Measurements from ENCODE around the gene PFN3. TPM values are rescaled to one million over a fixed set of nuclear protein-coding genes. Genes with fewer than 3 reads are reported as not detected.

The PFN3 gene, protein sequence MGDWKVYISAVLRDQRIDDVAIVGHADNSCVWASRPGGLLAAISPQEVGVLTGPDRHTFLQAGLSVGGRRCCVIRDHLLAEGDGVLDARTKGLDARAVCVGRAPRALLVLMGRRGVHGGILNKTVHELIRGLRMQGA
- total RNA-seq, result not detected

DNA sequence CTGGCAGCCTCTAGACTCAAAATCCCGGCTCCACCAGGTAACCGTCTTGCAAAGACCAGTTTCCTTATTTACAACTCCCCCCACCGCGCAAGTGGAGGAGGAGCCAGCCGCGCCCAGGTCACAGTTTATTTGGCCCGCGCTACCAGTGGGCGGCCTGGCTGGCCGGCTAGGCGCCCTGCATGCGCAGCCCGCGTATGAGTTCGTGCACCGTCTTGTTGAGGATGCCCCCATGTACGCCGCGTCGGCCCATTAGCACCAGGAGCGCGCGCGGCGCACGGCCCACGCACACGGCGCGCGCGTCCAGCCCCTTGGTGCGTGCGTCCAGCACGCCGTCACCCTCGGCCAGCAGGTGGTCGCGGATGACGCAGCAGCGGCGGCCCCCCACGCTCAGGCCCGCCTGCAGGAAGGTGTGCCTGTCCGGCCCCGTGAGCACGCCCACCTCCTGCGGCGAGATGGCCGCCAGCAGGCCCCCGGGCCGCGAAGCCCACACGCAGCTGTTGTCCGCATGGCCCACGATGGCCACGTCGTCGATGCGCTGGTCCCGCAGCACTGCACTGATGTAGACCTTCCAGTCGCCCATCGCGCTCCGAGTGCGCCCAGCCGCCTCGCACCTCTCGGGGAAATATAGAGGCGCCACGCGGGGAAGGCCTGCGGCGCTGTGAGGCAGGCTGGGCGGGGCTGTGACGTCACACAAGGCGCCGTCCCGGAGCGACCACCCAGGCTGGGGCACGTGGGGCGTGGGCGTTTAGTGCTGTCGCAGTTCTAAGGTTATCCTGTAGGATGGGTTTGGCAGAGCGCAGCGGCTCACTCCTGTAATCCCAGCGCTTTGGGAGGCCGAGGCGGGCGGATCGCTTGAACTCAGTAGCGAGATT is at the start of gene PFN3:
Gene PFN3 (minus strand): TSS at position 665 of the 872 bp plus-strand sequence. CDS start 85 bp downstream, at position 580.
- Mint-ChIP-seq H3K27me3 (peaks cover 23% of the 10 kb centered on the region), H3K4me1 (peaks cover 18% of the 10 kb centered on the region), H3K4me3 (no peak within 1 kb of the TSS), H3K9me3 (no peaks in the 10 kb centered on the region), H3K36me3 (no peaks in the 10 kb centered on the region), H3K27ac (no peak within 1 kb of the TSS)
- peak; percentile 24 for DNase-seq

DNA sequence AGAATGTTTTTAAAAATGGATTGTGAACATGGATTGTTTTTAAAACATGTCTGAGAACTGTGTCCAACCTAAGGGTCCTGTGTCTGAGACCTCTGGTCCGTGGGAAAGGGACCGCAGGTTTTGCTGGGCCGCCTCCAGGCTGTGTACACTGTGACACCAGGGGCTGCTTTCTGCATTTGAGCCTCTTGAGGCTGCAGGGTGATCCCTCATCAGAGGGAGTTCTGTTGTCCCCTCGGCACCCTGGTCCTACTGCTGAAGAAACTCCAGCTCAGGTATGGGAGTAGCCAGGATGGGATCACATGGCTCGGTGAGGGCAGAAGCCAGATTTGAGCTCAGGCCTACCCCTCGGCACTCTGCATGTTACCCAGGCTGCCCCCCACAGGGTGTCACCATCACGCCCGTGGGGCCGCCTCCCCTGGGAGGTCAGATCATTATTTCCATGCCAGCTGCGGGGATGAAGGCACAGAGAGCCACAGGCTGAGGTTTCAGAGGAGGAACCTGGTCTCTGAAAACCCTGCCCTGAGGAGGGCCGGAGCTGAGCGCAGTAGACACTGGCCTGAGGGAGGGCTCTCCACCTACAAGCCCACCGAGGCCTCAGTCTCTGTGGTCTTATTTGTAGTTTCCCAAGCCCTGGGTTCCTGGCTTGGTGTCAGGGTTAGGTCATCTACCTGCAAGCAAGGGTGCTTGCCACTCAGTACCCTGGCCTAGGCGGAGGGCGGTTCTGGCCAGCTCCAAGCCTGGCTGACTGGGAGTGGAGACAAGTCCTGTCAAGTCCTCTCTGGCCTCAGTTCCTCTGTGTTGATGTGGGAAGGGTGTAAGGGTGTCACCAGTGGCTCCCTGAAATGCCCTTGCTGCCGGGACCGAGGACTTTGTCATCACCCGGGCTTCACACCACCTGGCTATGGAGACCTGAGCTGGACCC is 48.9 kb upstream of the PFN3 start:
- no peak overlapping the region for H3K4me3 Mint-ChIP-seq
- DNase-seq, result no peak
- no peaks in the 10 kb centered on the region for H3K9me3 Mint-ChIP-seq
- H3K27me3 Mint-ChIP-seq, result peaks cover 4% of the 10 kb centered on the region
- H3K36me3 Mint-ChIP-seq, result peaks cover 13% of the 10 kb centered on the region
- no peak overlapping the region for H3K27ac Mint-ChIP-seq
- peaks cover 43% of the 10 kb centered on the region for H3K4me1 Mint-ChIP-seq

DNA sequence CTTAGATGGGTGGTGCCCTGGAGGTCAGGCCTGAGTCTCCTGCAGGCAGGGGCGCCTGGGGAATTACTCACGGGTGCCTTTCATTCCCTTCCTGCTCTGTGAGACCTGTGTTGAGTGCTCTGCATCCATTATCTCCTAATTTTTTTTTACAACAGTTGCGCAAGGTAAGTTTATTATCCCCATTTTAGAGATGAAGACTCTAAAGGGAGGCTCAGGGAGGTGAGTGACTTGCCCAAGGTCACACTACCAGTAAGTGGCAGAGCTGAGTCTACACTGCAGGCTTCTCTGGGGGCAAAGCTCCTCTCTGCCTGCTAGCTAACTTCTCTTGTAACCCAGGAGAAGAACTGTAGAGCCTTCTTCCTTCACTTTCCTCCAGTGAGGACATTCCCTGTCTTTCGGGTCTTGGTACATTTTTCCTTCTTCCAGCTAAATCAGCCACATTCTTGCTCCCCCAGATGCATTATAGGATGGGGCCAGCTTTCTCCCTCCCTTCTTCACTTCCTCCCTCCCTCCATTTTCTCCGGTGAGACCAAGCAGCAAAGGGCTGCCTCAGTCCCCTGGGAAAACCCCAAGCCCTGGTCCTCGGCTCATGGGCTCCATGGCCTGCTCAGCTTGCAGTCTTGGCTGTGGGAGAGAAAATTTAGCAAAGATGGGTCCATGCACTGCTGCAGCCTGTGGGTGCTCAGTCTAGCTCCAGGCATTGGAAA is 47.9 kb upstream of the PFN3 start:
- H3K36me3 Mint-ChIP-seq, result peaks cover 15% of the 10 kb centered on the region
- H3K4me1 Mint-ChIP-seq, result peaks cover 44% of the 10 kb centered on the region
- H3K27ac Mint-ChIP-seq, result peak overlapping the region; percentile 7
- no peaks in the 10 kb centered on the region for H3K9me3 Mint-ChIP-seq
- no peak for DNase-seq
- H3K4me3 Mint-ChIP-seq, result peak overlapping the region; percentile 76
- peaks cover 4% of the 10 kb centered on the region for H3K27me3 Mint-ChIP-seq

DNA sequence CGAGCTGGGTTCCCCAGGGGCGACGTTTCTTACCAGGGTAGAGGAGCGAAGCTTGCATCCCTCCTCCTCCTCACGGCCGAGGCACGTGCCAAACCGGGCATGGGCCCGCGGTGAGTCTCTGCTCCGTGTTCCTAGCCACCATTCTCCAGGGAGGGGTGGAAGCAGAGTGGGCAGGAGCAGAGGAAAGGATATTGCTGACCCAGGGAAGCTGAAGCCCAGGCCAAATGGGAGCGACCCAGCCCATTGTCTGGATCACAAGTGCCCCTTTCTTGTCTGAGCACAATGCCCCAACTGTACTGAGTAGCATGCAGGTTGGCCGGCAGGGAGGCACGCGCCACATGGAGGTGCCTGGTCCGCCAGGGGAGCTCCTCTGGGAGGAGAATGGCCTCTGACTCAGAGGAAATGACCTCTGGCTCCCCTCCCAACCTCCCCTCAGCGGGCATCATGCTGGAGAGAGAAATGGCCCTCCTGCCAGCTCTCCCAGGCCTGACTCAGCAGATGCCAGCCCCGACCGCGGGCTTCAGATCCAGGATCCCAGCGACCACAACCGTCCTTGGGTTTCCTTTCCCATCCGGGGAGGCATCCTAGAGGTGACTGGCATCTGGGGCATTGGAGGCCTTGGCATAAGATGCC is 47.3 kb upstream of the PFN3 start:
- Mint-ChIP-seq H3K27me3 (peaks cover 4% of the 10 kb centered on the region), H3K4me1 (peaks cover 43% of the 10 kb centered on the region), H3K9me3 (no peaks in the 10 kb centered on the region), H3K36me3 (peaks cover 15% of the 10 kb centered on the region), H3K27ac (peak overlapping the region; percentile 63), H3K4me3 (peak overlapping the region; percentile 76)
- no peak for DNase-seq

DNA sequence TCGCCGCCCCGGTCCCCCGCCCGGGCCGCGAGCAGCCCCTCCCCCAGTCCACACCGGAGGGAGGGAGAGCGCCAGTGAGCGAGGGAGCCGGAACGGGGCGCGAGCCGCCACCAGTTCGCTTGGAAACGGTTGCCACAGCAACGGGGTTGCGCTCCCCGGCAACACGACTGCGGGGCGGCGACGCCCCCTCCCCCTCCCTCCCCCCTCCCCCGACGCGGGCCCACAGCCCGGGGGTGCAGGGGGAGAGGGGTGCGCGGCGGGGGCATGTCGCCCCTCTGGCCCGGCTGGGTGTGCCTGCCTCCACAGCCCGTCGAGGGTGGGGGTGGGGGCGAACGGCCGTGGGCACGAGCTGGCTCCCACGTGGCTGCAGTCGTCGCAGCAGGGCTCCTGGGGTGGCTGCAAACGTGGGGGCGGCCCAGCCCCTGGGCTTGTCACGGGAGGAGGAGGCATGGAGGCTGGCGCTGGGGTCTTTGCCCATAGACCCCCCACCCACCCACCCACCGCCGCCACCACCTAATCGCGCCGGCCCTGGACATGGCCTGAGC is 46.7 kb upstream of the PFN3 start:
- Mint-ChIP-seq H3K4me1 (peaks cover 42% of the 10 kb centered on the region), H3K27me3 (peaks cover 4% of the 10 kb centered on the region), H3K9me3 (no peaks in the 10 kb centered on the region), H3K4me3 (peak overlapping the region; percentile 48), H3K27ac (no peak overlapping the region), H3K36me3 (peaks cover 15% of the 10 kb centered on the region)
- peak; percentile 77 for DNase-seq

DNA sequence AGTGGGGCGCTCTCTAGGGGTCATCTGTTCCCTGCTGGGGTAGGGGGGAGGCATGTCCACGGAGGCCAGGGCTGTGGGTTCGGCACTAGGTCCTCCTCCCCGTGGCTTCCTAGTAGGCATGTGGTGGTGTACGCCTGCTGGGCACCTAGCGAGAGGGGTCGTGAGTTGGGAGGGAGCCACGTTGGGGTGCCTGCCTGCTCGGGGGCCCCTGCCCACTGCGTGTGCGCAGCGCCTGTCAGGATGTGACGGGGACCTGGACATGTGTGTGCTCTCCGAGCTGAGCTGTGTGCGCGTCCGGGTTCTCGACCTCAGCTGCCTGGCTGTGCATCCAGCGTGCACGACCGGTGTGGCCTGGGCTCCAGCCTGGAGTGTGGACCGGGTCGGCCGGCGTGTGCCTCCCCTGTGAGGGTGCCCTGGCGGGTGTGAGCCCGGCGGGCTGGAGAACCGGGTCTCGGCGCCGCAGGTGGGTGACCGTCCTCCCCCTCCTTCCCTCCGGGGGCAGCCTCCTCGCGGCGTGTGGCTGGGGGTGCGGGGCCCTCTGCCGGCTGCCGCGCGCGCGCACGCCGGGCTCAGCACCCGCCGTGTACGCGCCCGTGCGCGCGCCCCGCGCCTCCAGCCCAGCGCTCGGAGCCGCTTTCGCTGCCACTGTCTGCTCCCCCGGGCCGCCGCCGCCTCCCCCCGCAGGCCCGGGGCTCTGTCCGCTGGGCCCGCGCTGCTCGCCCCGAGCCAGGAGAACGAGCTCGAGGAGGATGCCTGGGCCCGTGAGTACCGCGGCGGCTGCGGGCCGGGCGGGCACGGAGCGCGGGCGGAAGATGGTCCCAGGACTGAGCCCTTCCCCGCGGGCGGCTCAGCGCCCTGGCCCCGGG is 46.0 kb upstream of the PFN3 start, which contains the start of gene PRR7:
Gene PRR7 (plus strand): TSS at position 615 of the 866 bp plus-strand sequence. CDS start 8,254 bp downstream, outside the sequence.
- Mint-ChIP-seq H3K27ac (peak within 1 kb of the TSS; percentile 90), H3K4me3 (peak within 1 kb of the TSS; percentile 82), H3K27me3 (peaks cover 4% of the 10 kb centered on the region), H3K36me3 (peaks cover 18% of the 10 kb centered on the region), H3K9me3 (no peaks in the 10 kb centered on the region), H3K4me1 (peaks cover 42% of the 10 kb centered on the region)
- peak; percentile 84 for DNase-seq

DNA sequence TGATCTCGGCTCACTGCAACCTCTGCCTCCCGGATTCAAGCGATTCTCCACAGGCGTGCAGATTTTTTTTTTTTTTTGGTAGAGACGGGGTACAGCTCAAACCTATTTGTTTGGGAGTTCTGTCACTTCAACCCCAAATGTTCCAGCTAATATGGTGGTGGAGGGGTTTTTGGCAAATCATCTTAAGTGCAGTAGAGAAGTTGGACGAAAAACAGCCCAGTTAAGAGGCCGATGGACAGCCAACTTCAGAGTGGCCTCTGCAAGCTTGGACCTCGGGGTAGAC is 45.4 kb upstream of the PFN3 start:
- peaks cover 44% of the 10 kb centered on the region for H3K4me1 Mint-ChIP-seq
- peak overlapping the region; percentile 82 for H3K4me3 Mint-ChIP-seq
- H3K36me3 Mint-ChIP-seq, result peaks cover 18% of the 10 kb centered on the region

DNA sequence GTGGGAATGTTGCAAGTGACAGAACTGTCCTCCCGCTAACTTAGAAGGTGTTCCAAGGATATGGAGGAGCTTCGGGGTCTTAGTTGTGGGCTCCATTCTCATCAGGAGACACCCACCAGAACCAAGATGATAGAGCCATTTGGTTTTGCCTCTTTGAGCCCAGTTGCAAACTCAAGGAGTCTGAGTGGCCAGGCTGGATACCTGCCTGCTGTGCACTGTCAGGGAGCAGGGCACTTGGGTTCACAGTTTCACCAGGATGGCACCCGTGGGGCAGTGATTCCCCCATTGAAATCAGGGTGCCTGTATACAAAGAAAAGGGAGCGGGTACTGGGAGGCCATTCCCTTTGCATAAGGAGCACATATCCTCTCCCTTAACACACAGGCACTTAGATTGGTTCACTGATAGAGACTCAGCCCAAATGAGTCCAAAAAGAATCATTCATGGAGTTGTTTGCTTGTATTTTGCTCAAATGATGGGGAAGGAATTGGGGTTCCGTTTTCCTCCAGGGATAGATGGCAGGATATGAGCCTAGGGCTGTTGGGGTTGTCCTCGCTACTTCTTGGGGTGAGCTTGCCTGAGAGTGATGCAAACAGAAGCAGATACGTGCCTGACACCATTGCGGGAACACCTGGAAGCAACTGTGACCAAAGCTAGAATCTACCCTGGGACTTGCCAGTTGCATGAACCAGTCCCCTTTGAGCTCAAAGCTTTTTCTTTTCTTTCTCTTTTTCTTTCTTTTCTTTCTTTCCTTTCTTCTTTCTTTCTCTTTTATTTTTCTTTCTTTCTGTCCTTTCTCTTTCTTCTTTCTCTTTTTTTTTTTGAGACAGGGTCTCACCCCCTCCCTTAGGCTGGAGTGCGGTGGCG is 44.8 kb upstream of the PFN3 start:
- H3K36me3 Mint-ChIP-seq, result peaks cover 18% of the 10 kb centered on the region
- H3K4me3 Mint-ChIP-seq, result peak overlapping the region; percentile 82
- peak; percentile 12 for DNase-seq
- no peaks in the 10 kb centered on the region for H3K9me3 Mint-ChIP-seq
- peaks cover 48% of the 10 kb centered on the region for H3K4me1 Mint-ChIP-seq
- peaks cover 4% of the 10 kb centered on the region for H3K27me3 Mint-ChIP-seq
- peak overlapping the region; percentile 90 for H3K27ac Mint-ChIP-seq

More for the DNA sequence above, 45.4 kb upstream of the PFN3 start:
- DNase-seq, result peak; percentile 3
- no peaks in the 10 kb centered on the region for H3K9me3 Mint-ChIP-seq
- H3K27ac Mint-ChIP-seq, result peak overlapping the region; percentile 90
- H3K27me3 Mint-ChIP-seq, result peaks cover 4% of the 10 kb centered on the region

DNA sequence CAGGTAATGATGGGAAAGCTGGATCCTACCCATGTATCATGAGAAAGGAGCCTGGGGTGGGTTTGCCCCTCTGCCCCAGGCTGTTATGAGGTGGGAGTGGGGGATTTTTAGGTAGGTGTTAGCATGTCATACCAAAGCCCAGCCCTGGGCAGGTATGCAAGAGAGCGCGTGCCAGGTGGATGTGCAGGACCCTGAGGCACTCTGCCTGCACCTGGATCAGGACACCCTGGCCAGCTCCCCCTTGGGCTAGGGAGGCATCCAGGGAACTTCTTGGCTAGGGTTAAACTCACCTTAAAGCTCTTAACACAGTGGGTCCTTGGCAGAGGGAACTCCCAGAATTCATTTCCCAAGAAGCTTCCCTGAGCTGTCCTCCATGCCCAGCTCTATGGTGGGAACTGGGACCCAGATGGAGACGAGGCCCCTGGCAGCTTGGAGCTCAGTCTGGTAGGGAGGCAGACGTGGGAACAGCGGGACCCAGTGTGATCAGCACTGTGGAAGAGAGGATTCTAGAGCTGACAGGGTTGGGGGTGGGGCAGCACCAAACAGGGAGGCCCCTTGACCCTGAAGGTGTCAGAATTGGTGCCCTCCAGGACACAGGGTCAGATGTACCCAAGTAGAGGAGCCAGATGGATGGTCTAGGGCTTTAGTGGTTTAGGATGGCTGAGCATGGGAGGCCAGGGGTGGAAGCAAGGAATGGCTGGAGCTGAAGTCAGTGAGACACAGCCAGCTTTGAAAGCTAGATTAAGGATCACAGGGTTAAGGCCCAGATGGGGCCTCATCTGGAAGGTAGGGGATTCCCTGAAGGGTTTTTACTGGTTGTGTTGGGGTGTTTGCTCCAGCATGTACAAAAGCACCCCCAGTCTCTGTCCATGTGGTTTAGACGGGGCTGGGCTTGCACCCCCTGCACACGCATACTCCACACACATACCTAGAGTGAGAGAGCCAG is 43.9 kb upstream of the PFN3 start:
- Mint-ChIP-seq H3K27ac (peak overlapping the region; percentile 90), H3K4me3 (peak overlapping the region; percentile 53)
- DNase-seq, result peak; percentile 9

DNA sequence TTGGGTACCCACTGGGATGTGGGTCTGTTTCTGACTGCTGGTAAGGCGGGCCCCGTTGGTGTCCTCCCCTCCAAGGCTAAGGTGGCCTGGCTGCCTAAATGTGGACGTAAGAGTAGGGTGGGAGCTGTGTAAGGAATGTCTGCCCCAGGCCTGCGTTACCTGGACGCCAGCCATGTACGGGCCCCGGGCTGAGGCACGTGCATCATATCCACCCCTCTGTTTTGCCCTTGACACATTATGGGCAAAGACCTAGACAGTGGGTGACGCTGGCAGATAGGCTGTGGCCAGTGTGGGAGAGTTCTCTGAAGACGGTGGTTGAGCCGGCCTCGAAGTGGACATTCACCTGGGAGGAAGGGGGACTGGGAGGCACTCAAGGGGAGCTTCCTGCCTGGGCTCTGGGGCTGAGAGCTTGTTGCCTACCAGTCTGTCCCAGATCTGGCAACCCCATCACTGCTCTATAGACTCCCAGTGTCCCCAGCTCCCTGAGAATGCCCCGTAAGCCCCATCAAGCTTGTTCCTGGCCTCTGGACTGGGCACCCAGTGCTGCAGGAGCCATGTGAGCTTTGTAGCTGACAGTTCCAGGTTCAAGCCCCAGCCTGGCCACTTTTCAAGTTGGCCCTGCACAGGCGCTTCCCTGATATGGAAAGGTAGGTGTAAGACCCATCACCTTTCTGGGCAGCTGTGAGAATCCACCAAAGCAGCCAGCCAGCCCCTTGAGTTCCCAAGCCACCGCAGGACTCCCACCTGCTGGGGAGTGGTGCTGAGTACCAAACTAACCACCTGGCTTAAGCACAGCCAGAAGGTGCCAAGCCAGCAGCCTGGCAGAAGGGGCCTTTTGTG is 42.9 kb upstream of the PFN3 start:
- peaks cover 4% of the 10 kb centered on the region for H3K27me3 Mint-ChIP-seq

More for the DNA sequence above, 43.9 kb upstream of the PFN3 start:
- H3K27me3 Mint-ChIP-seq, result peaks cover 4% of the 10 kb centered on the region
- H3K4me1 Mint-ChIP-seq, result peaks cover 57% of the 10 kb centered on the region
- H3K9me3 Mint-ChIP-seq, result no peaks in the 10 kb centered on the region
- H3K36me3 Mint-ChIP-seq, result peaks cover 22% of the 10 kb centered on the region

More for the DNA sequence above, 42.9 kb upstream of the PFN3 start:
- Mint-ChIP-seq H3K27ac (peak overlapping the region; percentile 46), H3K4me3 (peak overlapping the region; percentile 29), H3K36me3 (peaks cover 27% of the 10 kb centered on the region), H3K4me1 (peaks cover 61% of the 10 kb centered on the region), H3K9me3 (no peaks in the 10 kb centered on the region)
- peak; percentile 4 for DNase-seq
